NCI-H82 (cell line): ENCODE data around the gene FHOD3.

Experiments
- DNase-seq: peaks from one replicate; lab custom pipeline; 2025; lab: John Stamatoyannopoulos, UW

FHOD3 gene

DNA sequence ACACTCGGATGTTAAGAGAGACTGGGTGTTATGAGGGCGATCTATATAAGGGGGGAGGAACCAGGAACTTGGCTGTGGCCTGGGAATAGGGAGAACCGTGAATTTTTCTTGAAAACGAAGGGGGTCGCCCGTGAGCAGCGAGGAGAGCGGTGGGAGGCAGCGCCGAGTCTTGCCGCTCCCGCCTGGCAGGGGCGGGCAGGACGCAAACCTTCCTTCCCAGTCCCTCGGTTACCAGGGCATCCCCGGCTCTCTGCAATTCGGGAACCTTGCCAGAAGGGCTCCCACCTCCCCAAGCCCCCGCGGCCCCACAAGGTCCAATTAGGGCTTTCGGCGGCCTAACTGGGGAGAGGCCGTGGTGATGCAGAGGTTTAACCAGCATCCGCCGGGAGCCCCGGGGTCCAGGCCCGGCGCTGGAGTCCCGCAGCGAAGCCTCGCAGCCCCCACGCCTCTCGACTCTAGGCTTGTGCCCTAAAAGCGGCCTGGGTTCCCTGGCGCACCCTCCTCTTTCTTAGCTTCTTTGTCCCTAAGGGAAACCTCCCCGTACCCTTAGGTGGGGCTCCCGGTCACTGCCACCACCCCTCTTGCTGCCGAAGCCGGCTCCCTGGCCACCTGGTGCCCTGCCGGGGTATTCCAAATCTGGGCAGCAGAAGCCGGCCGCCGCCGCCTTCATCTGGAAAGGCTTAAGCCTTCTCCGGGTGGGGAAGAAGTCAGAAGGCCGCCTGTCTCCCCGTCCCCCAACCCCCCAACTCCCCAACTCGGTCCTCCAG is 680 bp upstream of the FHOD3 start:
- DNase-seq: peak; percentile 73

DNA sequence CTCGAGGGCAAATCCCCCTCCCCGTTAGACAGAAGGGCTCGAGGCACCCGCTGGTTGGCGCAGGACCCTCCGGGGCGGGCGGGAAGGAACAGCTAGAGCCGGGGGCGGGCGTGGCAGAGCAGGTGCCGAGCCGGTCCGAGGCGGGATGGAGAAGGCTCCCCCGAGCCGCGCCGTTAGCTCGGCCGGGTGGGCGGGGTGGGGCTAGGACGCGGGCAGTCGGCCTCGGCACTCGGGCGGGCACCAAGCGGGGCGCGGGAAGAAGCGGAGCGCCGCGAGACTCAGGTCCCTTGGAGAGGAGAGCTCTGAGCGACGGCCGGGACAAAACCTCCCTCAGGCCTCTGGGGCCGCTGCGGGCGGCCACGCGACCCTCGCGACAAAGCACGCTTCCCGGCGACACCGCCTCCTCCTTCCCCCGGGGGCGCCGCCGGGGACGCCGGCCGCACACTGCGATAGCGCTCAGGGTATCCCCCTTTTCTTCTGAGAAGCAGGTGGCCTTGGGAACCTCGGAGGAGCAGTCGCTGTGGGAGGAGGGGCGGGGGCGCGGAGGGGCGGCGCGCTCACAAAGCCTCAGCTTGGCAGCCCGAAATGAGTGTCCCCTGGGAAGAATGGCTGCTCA is 721 bp downstream of the FHOD3 start:
- DNase-seq: peak; percentile 51

DNA sequence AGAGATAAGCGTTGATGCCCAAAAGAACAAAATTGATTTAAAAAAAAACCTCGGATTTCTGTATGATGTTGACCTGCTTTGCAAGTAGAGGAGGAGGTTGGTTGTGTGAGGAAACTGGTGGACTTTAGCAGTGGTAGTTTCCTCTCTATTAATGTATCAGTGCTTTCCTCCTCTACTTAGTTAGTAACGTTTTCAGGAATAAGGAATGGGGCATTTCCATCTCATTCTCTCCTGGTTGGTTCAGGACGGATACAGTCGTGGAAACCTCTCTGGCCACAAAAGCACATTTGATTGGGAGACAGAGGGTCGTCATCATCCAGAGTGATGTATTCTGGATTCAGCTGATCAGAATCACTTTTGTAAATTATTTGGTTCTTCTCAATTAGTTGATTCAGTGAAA is 1.5 kb downstream of the FHOD3 start:
- no peak for DNase-seq

DNA sequence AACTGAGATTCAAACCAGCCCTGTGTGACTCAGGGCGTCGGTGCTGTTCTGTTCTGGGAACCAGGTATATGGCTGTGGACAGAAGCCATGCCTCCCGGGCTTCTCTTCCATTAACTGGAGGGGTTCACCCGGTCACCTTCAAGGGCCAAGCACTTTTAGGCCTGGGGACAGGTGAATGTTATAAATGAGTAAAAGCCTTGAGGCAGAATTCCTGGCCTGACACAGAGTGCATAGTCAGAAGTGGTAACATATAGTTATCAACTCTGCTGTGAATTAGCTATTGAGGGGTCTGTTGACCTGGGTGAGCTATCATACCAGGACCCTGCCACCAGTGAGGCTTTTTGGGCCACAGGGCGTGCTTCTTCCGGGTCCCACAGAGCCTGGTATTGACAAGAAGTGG is 2.7 kb downstream of the FHOD3 start:
- DNase-seq: no peak

- peak; percentile 64 for DNase-seq
These were observed 4.4 kb downstream of the FHOD3 start for GRCh38 chr18:36301884-36302283.

DNA sequence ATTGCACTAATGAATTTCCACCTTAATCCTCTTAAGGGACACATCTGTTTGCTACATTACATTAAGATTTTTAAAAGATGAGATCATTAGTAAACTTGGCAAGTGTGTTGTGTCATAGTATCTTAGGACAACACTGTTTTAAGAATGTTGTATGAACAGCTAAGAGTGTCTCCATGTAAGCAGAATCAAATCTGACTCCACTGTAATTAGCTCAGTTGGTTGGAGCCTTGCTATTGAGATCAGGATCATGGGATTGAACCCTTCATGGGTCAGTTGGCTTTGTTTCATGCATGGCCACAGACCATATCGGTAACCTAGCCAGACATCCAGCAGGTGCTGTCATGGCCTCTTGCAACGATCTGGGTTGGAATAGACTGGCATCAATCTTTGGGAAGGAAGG is 5.2 kb downstream of the FHOD3 start:
- DNase-seq: peak; percentile 85

DNA sequence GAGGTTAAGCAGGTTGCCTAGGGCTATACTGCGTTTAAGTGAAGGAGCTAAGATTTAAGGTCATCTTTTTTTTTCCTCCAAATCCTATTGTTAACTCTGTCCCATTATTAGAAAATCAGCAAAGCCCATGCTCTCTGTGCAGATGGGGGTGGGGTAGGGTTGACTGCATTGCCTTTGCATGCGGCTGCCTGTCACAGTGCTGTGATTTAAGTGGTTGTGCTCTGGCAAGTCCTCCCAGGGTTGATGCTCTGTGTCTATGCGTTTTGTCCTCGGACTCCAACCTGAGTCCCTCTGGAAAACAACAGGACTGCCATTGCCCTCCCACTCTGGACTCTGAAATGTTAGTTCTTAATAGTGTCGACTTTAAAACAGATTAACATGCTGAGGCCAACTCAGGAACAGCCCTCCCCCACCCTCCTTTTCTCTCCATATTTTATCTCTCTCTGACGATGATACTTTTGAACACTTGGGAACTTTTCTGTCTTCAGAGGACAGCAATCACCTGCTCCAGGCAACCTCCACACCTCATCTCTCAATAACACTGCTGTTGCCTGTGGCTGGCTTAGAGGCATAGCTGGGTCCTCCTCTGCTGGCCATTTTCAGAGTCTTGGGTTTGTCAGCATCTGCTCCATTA is 5.8 kb downstream of the FHOD3 start:
- DNase-seq: peak; percentile 59

- DNase-seq: no peak
These were observed 7.2 kb downstream of the FHOD3 start for GRCh38 chr18:36304723-36305122.

DNA sequence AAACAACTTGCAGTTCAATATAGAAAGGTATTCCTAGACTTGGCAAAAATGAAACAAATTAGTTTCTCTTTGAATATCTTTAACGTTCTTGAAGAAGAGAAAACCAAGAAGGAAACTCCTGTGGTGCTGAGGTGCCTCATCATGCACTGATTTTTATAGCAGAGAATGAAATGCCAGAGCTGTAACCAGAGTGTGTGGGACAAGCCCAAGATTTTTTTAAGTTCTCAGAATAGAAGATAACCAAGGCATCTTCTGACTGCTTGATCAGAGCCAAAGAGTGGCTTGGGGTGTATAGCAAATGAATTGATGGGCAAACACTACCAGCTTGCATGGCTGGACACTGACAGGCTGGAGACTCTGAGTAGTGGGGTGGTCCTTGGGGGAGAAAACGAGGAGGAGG is 7.9 kb downstream of the FHOD3 start:
- no peak for DNase-seq

GRCh38 chr18:36307513-36307912 is 10.0 kb downstream of the FHOD3 start:
- no peak for DNase-seq

GRCh38 chr18:36308711-36309435 is 11.4 kb downstream of the FHOD3 start:
- no peak for DNase-seq

GRCh38 chr18:36309436-36310391 is 12.2 kb downstream of the FHOD3 start:
- DNase-seq: peak; percentile 63

DNA sequence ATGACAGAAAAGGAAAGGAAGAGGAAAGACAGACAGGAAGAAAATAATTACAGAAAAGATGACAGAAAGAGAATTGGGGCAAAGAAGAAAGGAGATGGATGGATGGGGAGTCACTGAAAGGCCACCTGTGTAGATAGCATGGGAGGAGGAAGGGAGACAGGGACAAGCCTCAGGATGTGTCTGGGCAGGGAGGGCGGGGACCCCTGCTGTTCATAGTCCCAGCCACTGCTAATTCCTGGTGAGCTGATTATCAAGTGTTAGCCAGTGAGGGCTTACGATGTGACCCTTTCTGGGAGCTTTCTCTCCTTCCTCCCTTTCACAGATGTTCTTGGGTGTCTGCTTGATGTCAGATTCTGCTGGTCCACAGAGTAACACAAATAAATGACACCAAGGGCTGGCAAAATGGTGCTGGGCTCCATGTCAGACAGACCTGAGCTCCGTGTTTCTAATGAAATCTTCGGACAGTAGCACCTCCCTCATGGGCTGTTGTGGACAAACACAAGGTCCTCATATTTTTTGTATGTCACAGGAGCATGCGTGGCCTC is 13.6 kb downstream of the FHOD3 start:
- peak; percentile 94 for DNase-seq

DNA sequence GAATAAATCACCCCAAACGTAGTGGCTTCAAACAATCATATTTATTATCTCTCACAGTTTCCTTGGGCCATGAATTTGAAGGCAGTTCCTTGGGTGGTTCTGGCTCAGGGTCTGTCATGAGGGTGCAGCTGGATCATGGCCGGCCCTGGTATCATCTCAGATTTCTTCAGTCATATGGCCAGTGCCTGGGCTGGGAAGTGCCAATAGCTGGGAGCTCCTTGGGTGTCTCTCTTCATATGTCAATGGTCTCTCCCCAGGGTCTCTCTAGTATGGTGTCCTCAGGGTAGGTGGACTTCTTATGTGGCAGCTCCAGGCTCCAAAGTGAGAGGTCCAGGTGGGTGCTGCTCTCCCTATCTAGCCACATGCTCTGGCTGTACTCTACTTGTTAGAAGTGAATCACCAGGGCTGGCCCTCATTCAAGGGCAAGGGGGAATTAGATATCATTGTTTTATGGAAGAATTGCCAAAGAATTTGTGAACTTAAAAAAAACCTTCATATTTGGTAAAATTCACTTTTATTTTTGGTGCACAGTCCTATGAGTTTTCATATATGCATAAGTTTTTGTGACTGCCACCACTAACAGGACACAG is 15.4 kb downstream of the FHOD3 start:
- DNase-seq: no peak

DNA sequence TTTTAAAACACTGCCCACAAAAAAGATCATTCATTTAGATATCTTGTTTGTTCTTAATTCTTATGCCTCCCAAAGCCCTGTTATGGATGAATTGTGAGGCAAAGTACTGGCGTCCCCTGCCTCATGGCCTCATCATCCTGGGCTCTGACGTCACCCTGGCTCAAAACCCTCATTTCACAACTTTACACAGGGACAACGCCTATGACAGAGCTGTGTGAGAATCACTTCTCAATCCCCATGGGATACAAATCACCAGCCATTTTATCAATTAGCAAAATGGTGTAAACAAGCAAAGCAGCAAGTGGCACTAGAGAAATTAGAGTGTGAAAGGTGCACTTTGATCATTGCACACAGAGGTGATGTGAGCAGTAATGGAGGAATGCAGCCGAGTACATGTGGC is 16.6 kb downstream of the FHOD3 start:
- no peak for DNase-seq

- no peak for DNase-seq
These were observed 17.2 kb downstream of the FHOD3 start for GRCh38 chr18:36314754-36315153.

GRCh38 chr18:36315736-36316135 is 18.2 kb downstream of the FHOD3 start:
- peak; percentile 86 for DNase-seq

- no peak for DNase-seq
These were observed 18.7 kb downstream of the FHOD3 start for GRCh38 chr18:36316246-36316645.

- no peak for DNase-seq
These were observed 24.3 kb downstream of the FHOD3 start for GRCh38 chr18:36321658-36322407.

- DNase-seq: no peak
These were observed 24.9 kb downstream of the FHOD3 start for GRCh38 chr18:36322408-36322728.
